ENCODE measurements around the gene RASGEF1C. TPM values are rescaled to one million over a fixed set of nuclear protein-coding genes. Genes with fewer than 3 reads are reported as not detected.

Gene RASGEF1C
- polyA plus RNA-seq, 3 donors, result not detected

DNA sequence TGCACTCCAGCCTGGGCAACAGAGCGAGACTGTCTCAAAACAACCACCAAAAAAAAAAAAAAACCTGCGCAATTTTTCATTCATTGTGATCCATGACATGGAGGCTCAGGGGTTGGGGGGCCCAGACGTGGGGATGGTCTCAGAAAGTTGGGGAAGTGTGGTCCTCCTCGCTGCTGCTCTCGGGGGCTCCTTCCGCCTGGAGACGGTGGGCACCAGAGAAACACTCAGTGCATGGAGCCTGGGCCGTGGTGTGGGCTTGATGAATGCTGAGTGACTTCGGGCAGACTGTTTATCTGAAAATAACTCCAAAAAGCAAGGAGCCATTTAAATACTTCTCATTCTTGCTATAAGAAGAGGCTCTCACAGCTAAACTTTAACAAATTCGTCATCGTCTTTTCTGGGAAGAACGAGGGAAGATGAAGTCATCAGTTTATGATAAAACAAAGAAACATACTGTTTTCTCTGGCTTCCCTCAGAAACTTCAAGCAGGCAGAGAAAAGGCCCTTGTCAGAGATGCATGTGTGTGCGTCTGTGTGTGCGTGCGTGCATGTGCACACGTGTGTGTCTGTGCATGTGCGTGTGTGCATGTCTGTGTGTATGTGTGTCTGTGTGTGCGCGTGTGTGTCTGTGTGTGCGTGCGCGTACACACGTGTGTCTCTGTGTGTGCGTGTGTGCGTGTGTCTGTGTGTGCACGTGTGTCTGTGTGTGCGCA, 35.0 kb downstream of the RASGEF1C start:
- no peak overlapping the region for H3K9ac ChIP-seq (ENCODE audit: insufficient read depth, low read length, poor library complexity, severe bottlenecking)
- no peak overlapping the region for H3K4me3 Mint-ChIP-seq
- H3K36me3 Mint-ChIP-seq, result no peaks in the 10 kb centered on the region
- peaks cover 2 to 7% (median 2%) of the 10 kb centered on the region in 3 donors for H3K27me3 Mint-ChIP-seq (ENCODE audit: low read depth in 3 of 3)
- H2AFZ ChIP-seq (ENCODE audit: insufficient read depth, low read depth, low read length, poor library complexity, severe bottlenecking), result no peak overlapping the region
- peaks cover 16% of the 10 kb centered on the region for H3K4me1 Mint-ChIP-seq
- H3K27me3 ChIP-seq (ENCODE audit: control insufficient read depth in 2 of 2, insufficient read depth in 2 of 2, low read length in 2 of 2), result no peaks in the 10 kb centered on the region
- no peak overlapping the region for H3K27ac ChIP-seq (ENCODE audit: low read depth in 1 of 2, low read length in 2 of 2)
- no peak overlapping the region for H3K27ac Mint-ChIP-seq
- no peaks in the 10 kb centered on the region for H3K79me2 ChIP-seq (ENCODE audit: insufficient read depth, low read length)
- H3K4me3 ChIP-seq (replicated peaks in 1 of 3; ENCODE audit: low read depth in 2 of 3, low read length in 3 of 3), result no peak overlapping the region
- H3K9me3 ChIP-seq (replicated peaks in 1 of 2; ENCODE audit: control insufficient read depth in 1 of 2, insufficient read depth in 1 of 2, low read length in 2 of 2), result no peaks in the 10 kb centered on the region
- peaks cover 14 to 15% of the 10 kb centered on the region in 2 donors for H3K4me1 ChIP-seq (ENCODE audit: control insufficient read depth in 1 of 2, insufficient read depth in 2 of 2, low read length in 2 of 2)
- no peaks in the 10 kb centered on the region for H3K9me3 Mint-ChIP-seq
- no peaks in the 10 kb centered on the region for H4K20me1 ChIP-seq (ENCODE audit: insufficient read depth, low read length)
- no peaks in the 10 kb centered on the region for H3K36me3 ChIP-seq (replicated peaks in 1 of 2; ENCODE audit: control insufficient read depth in 1 of 2, insufficient read depth in 2 of 2, low read length in 2 of 2)
- no peak for DNase-seq
- 94% methylated on average over 16 of the region's 27 CpGs for WGBS (ENCODE audit: insufficient coverage)
- no peak for TF ChIP-seq CTCF (IDR thresholded peaks at IDR 0.05)
- H3K4me2 ChIP-seq (replicated peaks; ENCODE audit: extremely low read depth, low read length, poor library complexity, severe bottlenecking), result no peak overlapping the region
- intact Hi-C loops (cut with micrococcal nuclease), result no loop called here

DNA sequence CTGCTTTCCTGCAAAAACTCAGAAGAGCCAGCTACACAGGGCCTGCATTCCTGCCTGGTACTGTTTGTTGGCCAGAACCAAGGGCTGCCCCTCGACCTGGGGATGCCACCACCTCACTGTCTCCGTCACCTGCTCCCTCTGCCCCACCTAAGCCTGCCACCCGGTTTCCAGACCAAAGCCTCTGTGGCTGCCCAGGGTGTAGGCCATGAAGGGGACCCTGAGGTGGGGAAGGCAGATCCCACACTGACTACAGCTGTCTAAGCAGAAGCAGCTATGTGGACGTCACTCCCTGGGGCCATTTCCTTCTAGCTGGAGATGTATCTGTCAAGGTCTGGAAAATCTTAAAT, 35.8 kb downstream of the RASGEF1C start:
- no peak overlapping the region for H3K4me3 Mint-ChIP-seq

More for the DNA sequence above, 35.8 kb downstream of the RASGEF1C start:
- Histone ChIP-seq H3K27ac (ENCODE audit: low read depth in 1 of 2, low read length in 2 of 2) (no peak overlapping the region), H3K36me3 (replicated peaks in 1 of 2; ENCODE audit: control insufficient read depth in 1 of 2, insufficient read depth in 2 of 2, low read length in 2 of 2) (no peaks in the 10 kb centered on the region), H2AFZ (ENCODE audit: insufficient read depth, low read depth, low read length, poor library complexity, severe bottlenecking) (no peak overlapping the region), H3K9me3 (replicated peaks in 1 of 2; ENCODE audit: control insufficient read depth in 1 of 2, insufficient read depth in 1 of 2, low read length in 2 of 2) (no peaks in the 10 kb centered on the region), H3K4me2 (replicated peaks; ENCODE audit: extremely low read depth, low read length, poor library complexity, severe bottlenecking) (no peak overlapping the region), H3K27me3 (ENCODE audit: control insufficient read depth in 2 of 2, insufficient read depth in 2 of 2, low read length in 2 of 2) (no peaks in the 10 kb centered on the region), H4K20me1 (ENCODE audit: insufficient read depth, low read length) (no peaks in the 10 kb centered on the region), H3K79me2 (ENCODE audit: insufficient read depth, low read length) (no peaks in the 10 kb centered on the region), H3K4me1 (ENCODE audit: control insufficient read depth in 1 of 2, insufficient read depth in 2 of 2, low read length in 2 of 2) (peaks cover 14 to 15% of the 10 kb centered on the region in 2 donors), H3K9ac (ENCODE audit: insufficient read depth, low read length, poor library complexity, severe bottlenecking) (no peak overlapping the region), H3K4me3 (replicated peaks in 1 of 3; ENCODE audit: low read depth in 2 of 3, low read length in 3 of 3) (no peak overlapping the region)
- 83% methylated on average over 1 of the region's 4 CpGs for WGBS (ENCODE audit: insufficient coverage)
- no peak for DNase-seq
- H3K36me3 Mint-ChIP-seq, result no peaks in the 10 kb centered on the region
- peak overlapping the region in 1 of 7 donors; percentile 23 for H3K27ac Mint-ChIP-seq
- H3K27me3 Mint-ChIP-seq (ENCODE audit: low read depth in 3 of 3), result peaks cover 1 to 9% (median 2%) of the 10 kb centered on the region in 3 donors
- intact Hi-C loops (cut with micrococcal nuclease), result no loop called here
- TF ChIP-seq CTCF (IDR thresholded peaks at IDR 0.05), result no peak
- H3K4me1 Mint-ChIP-seq, result peaks cover 18% of the 10 kb centered on the region
- H3K9me3 Mint-ChIP-seq, result no peaks in the 10 kb centered on the region
